Mesendoderm (in vitro differentiated cells): Measurements from ENCODE around the gene TMEM132C.

Experiments
- DNase-seq: peaks from one replicate; pipeline ENCODE4 v3.0.0; 2013
- H2AK5ac ChIP-seq: 2 replicates; pipeline ENCODE4 v1.6.1; 2013; ENCODE audit warnings: low read length, inconsistent platforms
- H2BK120ac ChIP-seq: 2 replicates; pipeline ENCODE4 v1.6.1; 2013; ENCODE audit warnings: low read depth, mild to moderate bottlenecking, low read length, moderate library complexity, mixed read lengths
- H2BK15ac ChIP-seq: replicated peaks from 2 replicates; pipeline ENCODE4 v1.6.1; 2013; ENCODE audit warnings: low read depth, mild to moderate bottlenecking, moderate library complexity
- H2BK5ac ChIP-seq: 2 replicates; pipeline ENCODE4 v1.6.1; 2013; ENCODE audit warnings: low read length, inconsistent platforms
- H3K18ac ChIP-seq: 2 replicates; pipeline ENCODE4 v1.6.1; 2013; ENCODE audit warnings: mild to moderate bottlenecking, low read length, mixed read lengths
- H3K23ac ChIP-seq: one replicate; pipeline ENCODE4 v1.6.1; 2013; ENCODE audit warnings: low read length
- H3K27ac ChIP-seq: 2 replicates; pipeline ENCODE4 v1.5.1; 2013; ENCODE audit warnings: low read depth, mild to moderate bottlenecking, inconsistent platforms, low read length, moderate library complexity
- H3K27me3 ChIP-seq: 2 replicates; pipeline ENCODE4 v1.6.1; 2013; ENCODE audit warnings: low read length, control low read depth, mild to moderate bottlenecking, inconsistent platforms; ENCODE audit not compliant: insufficient read depth, poor library complexity
- H3K36me3 ChIP-seq: 2 replicates; pipeline ENCODE4 v1.6.1; 2013; ENCODE audit warnings: low read length, inconsistent platforms; ENCODE audit not compliant: control insufficient read depth, insufficient read depth
- H3K4ac ChIP-seq: one replicate; pipeline ENCODE4 v1.6.1; 2013; ENCODE audit warnings: low read depth, mild to moderate bottlenecking, low read length, moderate library complexity
- H3K4me1 ChIP-seq: 2 replicates; pipeline ENCODE4 v1.6.1; 2013; ENCODE audit warnings: low read depth, low read length, inconsistent platforms; ENCODE audit not compliant: control insufficient read depth
- H3K4me2 ChIP-seq: 2 replicates; pipeline ENCODE4 v1.6.1; 2013; ENCODE audit warnings: low read length
- H3K4me3 ChIP-seq: 2 replicates; pipeline ENCODE4 v1.5.1; 2013; ENCODE audit warnings: mild to moderate bottlenecking, low read length
- H3K56ac ChIP-seq: one replicate; pipeline ENCODE4 v1.6.1; 2013; ENCODE audit warnings: low read length
- H3K79me1 ChIP-seq: 2 replicates; pipeline ENCODE4 v1.6.1; 2013; ENCODE audit warnings: low read length, inconsistent platforms
- H3K79me2 ChIP-seq: 2 replicates; pipeline ENCODE4 v1.6.1; 2013; ENCODE audit warnings: mild to moderate bottlenecking, low read length; ENCODE audit not compliant: control insufficient read depth, insufficient read depth
- H3K9ac ChIP-seq: 2 replicates; pipeline ENCODE4 v1.6.1; 2013; ENCODE audit warnings: low read length, inconsistent platforms
- H4K5ac ChIP-seq: one replicate; pipeline ENCODE4 v1.6.1; 2013; ENCODE audit warnings: low read length
- H4K8ac ChIP-seq: one replicate; pipeline ENCODE4 v1.6.1; 2013; ENCODE audit warnings: low read depth, mild to moderate bottlenecking, control low read depth, low read length, moderate library complexity
- WGBS: extraction: QIAGEN DNeasy Blood & Tissue Kit; methylation state at CpG from one replicate; pipeline ENCODE4 v1.1.7; 2013; ENCODE audit warnings: low lambda C conversion rate, missing lambda C conversion rate; ENCODE audit not compliant: insufficient coverage; ENCODE audit errors: extremely low coverage; 5-methylcytosine and 5-hydroxymethylcytosine counted together

The TMEM132C gene

DNA sequence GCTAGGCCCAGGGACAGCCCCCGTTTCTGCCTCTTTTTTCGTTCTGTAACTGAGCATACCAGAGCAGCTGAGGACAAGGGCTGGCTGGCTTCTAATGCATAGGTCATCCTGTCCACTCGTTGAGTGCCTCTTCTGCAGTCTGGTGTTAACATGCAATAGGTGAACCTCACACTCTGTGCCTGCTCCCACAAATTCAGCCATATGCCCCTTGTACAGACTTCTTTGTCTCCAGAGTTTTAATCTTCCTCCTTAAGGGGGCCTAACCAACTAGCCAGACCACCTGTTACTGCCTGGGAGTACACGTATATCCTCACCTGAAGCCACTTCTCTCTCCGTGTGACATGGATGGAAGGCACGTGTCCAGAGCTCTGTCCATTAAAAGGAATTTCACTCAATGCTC, 445.7 kb downstream of the TMEM132C start:
- H3K56ac ChIP-seq = no peak overlapping the region
- no peak overlapping the region for H3K4me3 ChIP-seq
- H3K4me2 ChIP-seq = no peak overlapping the region
- no peak overlapping the region for H2BK15ac ChIP-seq
- no peaks in the 10 kb centered on the region for H3K79me2 ChIP-seq
- no peak overlapping the region for H2BK5ac ChIP-seq
- no peak overlapping the region for H3K9ac ChIP-seq
- no peak overlapping the region for H2AK5ac ChIP-seq
- DNase-seq = no peak
- H3K23ac ChIP-seq = no peak overlapping the region
- H3K27ac ChIP-seq = no peak overlapping the region
- H3K27me3 ChIP-seq = no peaks in the 10 kb centered on the region
- WGBS = no CpG with 5 or more reads among the region's 6 CpGs
- no peak overlapping the region for H3K18ac ChIP-seq
- H3K4me1 ChIP-seq = no peaks in the 10 kb centered on the region
- no peaks in the 10 kb centered on the region for H3K36me3 ChIP-seq
- H3K4ac ChIP-seq = no peak overlapping the region
- no peak overlapping the region for H4K8ac ChIP-seq
- no peak overlapping the region for H4K5ac ChIP-seq
- no peaks in the 10 kb centered on the region for H3K79me1 ChIP-seq
- H2BK120ac ChIP-seq = no peak overlapping the region

DNA sequence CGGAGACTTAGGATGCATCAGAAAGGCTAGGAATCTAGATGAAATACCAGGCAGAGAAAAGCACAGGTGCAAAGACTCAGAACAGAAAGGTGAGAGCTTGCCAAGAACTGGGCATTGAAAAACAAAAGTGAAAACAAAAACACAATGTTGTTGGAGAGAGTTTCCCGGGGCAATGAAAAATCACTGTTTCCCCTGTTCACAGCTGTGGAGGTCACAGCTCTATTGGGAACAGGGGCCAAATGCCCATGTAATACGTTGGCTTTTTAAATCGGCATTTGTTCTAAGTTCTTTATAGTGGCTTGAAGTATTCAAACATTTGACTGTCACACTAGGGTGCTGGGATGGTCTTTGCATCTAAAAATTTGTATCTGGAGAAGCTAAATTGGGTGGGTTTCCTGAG, 448.5 kb downstream of the TMEM132C start:
- no peak overlapping the region for H3K4ac ChIP-seq
- no peak overlapping the region for H2BK15ac ChIP-seq
- H4K5ac ChIP-seq = no peak overlapping the region
- H3K4me3 ChIP-seq = no peak overlapping the region
- H2BK5ac ChIP-seq = no peak overlapping the region
- H3K27ac ChIP-seq = no peak overlapping the region
- no peak overlapping the region for H2AK5ac ChIP-seq
- no peaks in the 10 kb centered on the region for H3K79me2 ChIP-seq
- H2BK120ac ChIP-seq = no peak overlapping the region
- no peak overlapping the region for H3K4me2 ChIP-seq
- no peak for DNase-seq
- no peak overlapping the region for H3K23ac ChIP-seq
- H3K27me3 ChIP-seq = no peaks in the 10 kb centered on the region
- no peaks in the 10 kb centered on the region for H3K4me1 ChIP-seq
- no peaks in the 10 kb centered on the region for H3K79me1 ChIP-seq
- no peaks in the 10 kb centered on the region for H3K36me3 ChIP-seq
- H3K18ac ChIP-seq = no peak overlapping the region
- no peak overlapping the region for H3K56ac ChIP-seq
- H4K8ac ChIP-seq = no peak overlapping the region
- WGBS = no CpG with 5 or more reads among the region's 4 CpGs
- H3K9ac ChIP-seq = no peak overlapping the region

DNA sequence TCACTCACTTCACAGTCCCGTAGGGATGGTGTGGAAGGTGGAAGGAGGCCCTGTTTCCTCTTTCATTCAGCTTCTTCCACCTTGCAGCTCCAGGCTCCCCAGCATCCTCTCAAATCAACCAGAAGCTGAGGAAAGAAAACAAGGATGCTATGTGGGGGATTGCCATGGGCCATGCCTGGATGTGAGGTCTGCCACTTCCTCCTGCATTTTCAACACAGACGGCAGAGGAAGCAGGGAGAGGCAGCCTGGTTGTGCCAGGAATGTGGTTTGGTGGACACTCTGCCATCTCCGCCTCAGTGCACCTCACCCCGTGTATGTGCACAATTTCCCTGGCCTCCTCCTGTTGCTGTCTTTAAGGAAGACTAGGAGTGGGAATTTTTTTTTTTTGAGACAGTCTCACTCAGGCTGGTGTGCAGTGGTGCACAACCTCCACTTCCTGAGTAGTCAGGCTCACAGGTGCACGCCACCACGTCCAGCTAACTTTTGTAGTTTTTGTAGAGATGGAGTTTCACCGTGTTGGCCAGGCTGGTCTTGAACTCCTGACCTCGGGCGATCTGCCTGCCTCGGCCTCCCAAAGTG, 457.6 kb downstream of the TMEM132C start:
- WGBS = no CpG with 5 or more reads among the region's 10 CpGs

DNA sequence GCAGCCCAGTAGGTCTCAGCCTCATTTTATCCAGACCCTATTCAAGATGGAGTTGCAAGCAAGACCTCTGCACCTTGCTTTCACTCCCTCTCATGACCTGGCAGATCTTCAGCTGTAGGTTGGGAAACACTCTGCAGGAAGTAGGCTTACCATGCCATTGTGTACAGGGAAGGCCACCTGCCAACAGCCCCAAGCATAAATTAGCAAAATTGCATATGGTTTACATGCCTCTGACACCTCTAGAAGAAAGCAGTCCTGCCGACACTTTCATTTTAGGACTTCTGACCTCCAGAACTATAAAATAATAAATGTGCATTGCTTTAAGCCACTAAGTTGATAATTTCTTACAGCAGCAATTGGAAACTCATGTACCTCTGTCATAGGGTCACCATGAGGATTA, 459.9 kb downstream of the TMEM132C start:
- H3K23ac ChIP-seq = no peak overlapping the region
- H2BK120ac ChIP-seq = no peak overlapping the region
- no peak overlapping the region for H3K4me3 ChIP-seq
- no peak overlapping the region for H4K8ac ChIP-seq
- no peaks in the 10 kb centered on the region for H3K27me3 ChIP-seq
- no peak overlapping the region for H3K4ac ChIP-seq
- no peaks in the 10 kb centered on the region for H3K79me1 ChIP-seq
- no peak overlapping the region for H3K27ac ChIP-seq
- H4K5ac ChIP-seq = no peak overlapping the region
- H3K4me1 ChIP-seq = peaks cover 4% of the 10 kb centered on the region
- no peak overlapping the region for H2BK5ac ChIP-seq
- no peak overlapping the region for H2AK5ac ChIP-seq
- no peak overlapping the region for H3K9ac ChIP-seq
- no peaks in the 10 kb centered on the region for H3K79me2 ChIP-seq
- H3K18ac ChIP-seq = no peak overlapping the region
- no peak overlapping the region for H3K4me2 ChIP-seq
- WGBS = no CpG with 5 or more reads among the region's 1 CpG
- no peaks in the 10 kb centered on the region for H3K36me3 ChIP-seq
- DNase-seq = no peak
- no peak overlapping the region for H2BK15ac ChIP-seq
- H3K56ac ChIP-seq = no peak overlapping the region

More for the DNA sequence above, 457.6 kb downstream of the TMEM132C start:
- Histone ChIP-seq H3K9ac (no peak overlapping the region), H3K18ac (no peak overlapping the region), H3K27me3 (no peaks in the 10 kb centered on the region), H2BK15ac (no peak overlapping the region), H3K4me1 (peaks cover under 1% of the 10 kb centered on the region), H3K4ac (no peak overlapping the region), H4K8ac (no peak overlapping the region), H3K36me3 (no peaks in the 10 kb centered on the region), H3K4me2 (no peak overlapping the region), H3K4me3 (no peak overlapping the region), H3K79me2 (no peaks in the 10 kb centered on the region), H3K23ac (no peak overlapping the region), H2AK5ac (no peak overlapping the region), H3K27ac (no peak overlapping the region), H4K5ac (no peak overlapping the region), H2BK120ac (no peak overlapping the region), H3K79me1 (no peaks in the 10 kb centered on the region), H3K56ac (no peak overlapping the region), H2BK5ac (no peak overlapping the region)
- no peak for DNase-seq

DNA sequence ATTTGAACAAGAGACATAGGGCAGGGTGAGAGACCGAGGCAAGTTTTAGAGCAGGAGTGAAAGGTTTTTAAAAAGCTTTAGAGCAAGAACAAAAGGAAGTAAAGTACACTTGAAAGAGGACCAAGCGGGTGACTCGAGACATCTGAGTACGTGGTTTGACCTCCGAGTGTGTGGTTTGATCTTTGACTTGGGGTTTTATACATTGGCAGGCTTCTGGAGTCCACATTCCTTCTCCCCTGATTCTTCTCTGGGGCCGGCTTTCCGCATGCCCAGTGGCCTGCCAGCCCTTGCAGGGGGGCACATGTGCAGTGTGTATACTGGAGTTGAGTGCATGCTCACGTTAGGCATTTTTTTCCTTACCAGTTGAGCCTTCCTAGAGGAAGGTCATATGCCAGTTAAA, 460.5 kb downstream of the TMEM132C start:
- Histone ChIP-seq H4K8ac (no peak overlapping the region), H2BK15ac (no peak overlapping the region), H3K23ac (no peak overlapping the region), H4K5ac (no peak overlapping the region), H3K27me3 (no peaks in the 10 kb centered on the region), H3K36me3 (no peaks in the 10 kb centered on the region), H2BK120ac (no peak overlapping the region), H3K4me3 (no peak overlapping the region), H3K18ac (no peak overlapping the region), H3K56ac (no peak overlapping the region), H3K4me2 (no peak overlapping the region), H3K79me1 (no peaks in the 10 kb centered on the region), H3K27ac (no peak overlapping the region), H3K79me2 (no peaks in the 10 kb centered on the region), H2AK5ac (no peak overlapping the region), H3K4ac (no peak overlapping the region), H3K9ac (no peak overlapping the region), H3K4me1 (peaks cover 4% of the 10 kb centered on the region), H2BK5ac (no peak overlapping the region)
- WGBS = no CpG with 5 or more reads among the region's 8 CpGs
- DNase-seq = no peak

DNA sequence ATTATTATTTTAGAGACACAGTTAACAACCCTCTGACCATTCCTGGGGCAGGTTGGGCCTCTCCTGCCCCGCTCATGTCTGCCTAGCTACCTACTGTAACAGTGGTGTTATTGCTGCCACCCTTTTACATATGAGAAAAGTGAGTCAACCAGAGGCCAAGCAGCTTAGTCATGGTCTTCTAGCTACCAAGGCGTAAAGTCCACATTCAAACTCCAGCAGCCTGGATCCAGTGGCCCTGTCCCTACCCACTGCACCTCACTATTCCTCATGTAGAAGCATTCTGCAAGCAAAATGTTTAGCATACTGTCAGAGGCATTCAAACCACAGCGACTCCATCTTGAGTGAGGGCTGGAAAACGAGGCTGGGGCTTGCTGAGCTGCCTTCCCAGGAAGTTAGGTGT, 461.0 kb downstream of the TMEM132C start:
- H3K56ac ChIP-seq = peak overlapping the region; percentile 15
- DNase-seq = peak; percentile 64
- H2BK120ac ChIP-seq = no peak overlapping the region
- H2AK5ac ChIP-seq = no peak overlapping the region
- H3K79me1 ChIP-seq = no peaks in the 10 kb centered on the region
- peaks cover 4% of the 10 kb centered on the region for H3K4me1 ChIP-seq
- no peak overlapping the region for H3K4me2 ChIP-seq
- no peaks in the 10 kb centered on the region for H3K27me3 ChIP-seq
- H4K8ac ChIP-seq = no peak overlapping the region
- H3K9ac ChIP-seq = no peak overlapping the region
- H3K36me3 ChIP-seq = no peaks in the 10 kb centered on the region
- no peak overlapping the region for H2BK5ac ChIP-seq
- H3K27ac ChIP-seq = no peak overlapping the region
- H4K5ac ChIP-seq = no peak overlapping the region
- no peak overlapping the region for H2BK15ac ChIP-seq
- no peak overlapping the region for H3K23ac ChIP-seq
- no CpG with 5 or more reads among the region's 4 CpGs for WGBS
- no peak overlapping the region for H3K4ac ChIP-seq
- H3K4me3 ChIP-seq = no peak overlapping the region
- H3K18ac ChIP-seq = no peak overlapping the region
- no peaks in the 10 kb centered on the region for H3K79me2 ChIP-seq
